HepG2 (cell line): ENCODE results near the gene PNKP. TPM values are rescaled to one million over a fixed set of nuclear protein-coding genes. Genes with fewer than 3 reads are reported as not detected.

ENCODE experiments used
- ATF7 ChIP-seq, 2 experiments: fragments of 450-650 bp in 1 of 2; sonication (generic) in 1 of 2; formaldehyde crosslinking in 1 of 2; IDR thresholded peaks; 2 replicates each; pipeline versions ENCODE4 v1.4.0 to v1.6.1; 2016 to 2020; ENCODE audit warnings: antibody characterized with exemption in 1 of 2, mild to moderate bottlenecking in 1 of 2, missing genetic modification reagents in 1 of 2
- CCAR2 ChIP-seq: fragments of 200-400 bp; formaldehyde crosslinking; optimal IDR thresholded peaks from 2 replicates; pipeline ENCODE3; 2018; ENCODE audit warnings: low read depth, mild to moderate bottlenecking, low read length, moderate library complexity
- ETV5 ChIP-seq: IDR thresholded peaks from 2 replicates; pipeline ENCODE4 v1.6.1; 2018; ENCODE audit warnings: missing biosample characterization, missing genetic modification reagents, inconsistent platforms, borderline replicate concordance
- GATA4 ChIP-seq: sonication (generic); IDR thresholded peaks from 2 replicates; pipeline ENCODE4 v1.6.1; 2016; ENCODE audit warnings: antibody characterized with exemption, low read depth, borderline replicate concordance
- GPN1 ChIP-seq: sonication (generic); formaldehyde crosslinking; IDR thresholded peaks from 2 replicates; pipeline ENCODE4 v1.5.1; 2020; ENCODE audit warnings: missing genetic modification reagents, borderline replicate concordance
- HOXD1 ChIP-seq: sonication (generic); formaldehyde crosslinking; IDR thresholded peaks from 2 replicates; pipeline ENCODE4 v1.5.0; 2020; ENCODE audit warnings: missing genetic modification reagents
- IRF2 ChIP-seq: IDR thresholded peaks from 2 replicates; pipeline ENCODE4 v1.6.1; 2018; ENCODE audit warnings: missing genetic modification reagents, missing compliant biosample characterization
- MAFF ChIP-seq: IDR thresholded peaks from 2 replicates; pipeline ENCODE4 v1.6.1; 2011; ENCODE audit warnings: low read depth, low read length, improper control_type of control experiment
- NBN ChIP-seq: fragments of 450-650 bp; conservative IDR thresholded peaks from 2 replicates; pipeline ENCODE4 v1.6.1; 2017
- NFYB ChIP-seq: sonication (generic); formaldehyde crosslinking; IDR thresholded peaks from 2 replicates; pipeline ENCODE4 v1.4.0; 2020; ENCODE audit warnings: missing genetic modification reagents
- PLRG1 ChIP-seq: fragments of 450-650 bp; conservative IDR thresholded peaks from 2 replicates; pipeline ENCODE4 v1.6.1; 2016
- RXRB ChIP-seq: IDR thresholded peaks from 2 replicates; pipeline ENCODE4 v1.6.1; 2016; ENCODE audit warnings: borderline replicate concordance, missing genetic modification reagents, missing compliant biosample characterization
- SIX1 ChIP-seq: sonication (generic); formaldehyde crosslinking; IDR thresholded peaks from 2 replicates; pipeline ENCODE4 v1.4.0; 2020; ENCODE audit warnings: missing genetic modification reagents, borderline replicate concordance
- SUZ12 ChIP-seq: fragments of 150-350 bp; IDR thresholded peaks from 2 replicates; pipeline ENCODE4 v1.6.1; 2014; ENCODE audit warnings: low read depth, low read length
- SYNCRIP ChIP-seq: fragments of 200-400 bp; formaldehyde crosslinking; IDR thresholded peaks from 2 replicates; pipeline ENCODE4 v1.6.1; 2018; ENCODE audit warnings: mild to moderate bottlenecking, low read depth, low read length; ENCODE audit not compliant: insufficient read depth
- ZNF224 ChIP-seq: sonication (generic); formaldehyde crosslinking; IDR thresholded peaks from 2 replicates; pipeline ENCODE4 v1.5.0; 2020; ENCODE audit warnings: mild to moderate bottlenecking, missing genetic modification reagents
- ZNF232 ChIP-seq: sonication (generic); formaldehyde crosslinking; IDR thresholded peaks from 2 replicates; pipeline ENCODE4 v1.4.0; 2020; ENCODE audit warnings: missing genetic modification reagents, borderline replicate concordance
- ZNF235 ChIP-seq: sonication (generic); formaldehyde crosslinking; IDR thresholded peaks from 2 replicates; pipeline ENCODE4 v1.8.1; 2023; ENCODE audit warnings: mild to moderate bottlenecking, missing genetic modification reagents, borderline replicate concordance
- ZNF343 ChIP-seq: sonication (generic); formaldehyde crosslinking; IDR thresholded peaks from 2 replicates; pipeline ENCODE4 v1.4.0; 2020; ENCODE audit warnings: mild to moderate bottlenecking, missing genetic modification reagents
- ZNF451 ChIP-seq: sonication (generic); formaldehyde crosslinking; IDR thresholded peaks from 2 replicates; pipeline ENCODE4 v1.5.0; 2020; ENCODE audit warnings: mild to moderate bottlenecking, missing genetic modification reagents
- polyA plus RNA-seq, 8 experiments: library from polyadenylated mRNA; depleted of rRNA in 3 of 8; stranded (reverse) in 7 of 8; unstranded in 1 of 8; fragments of >200 nt; fragmentation: Illumina TruSeq in 4 of 8; extraction: Trizol in 4 of 8; gene quantifications; 2 replicates each; pipeline versions ENCODE4 v1.2.1 to v1.2.3, GENCODE V29; 2011 to 2016; ENCODE audit warnings: low read depth in 4 of 8, missing spikeins in 1 of 8, mixed read lengths in 1 of 8; ENCODE audit not compliant: insufficient read depth in 1 of 8
- total RNA-seq, 5 experiments: library from RNA; depleted of rRNA; stranded (reverse); fragments of >200 nt; fragmentation: Illumina TruSeq; extraction: Trizol; gene quantifications; 2 replicates each; pipeline ENCODE4 v1.2.3, GENCODE V29; 2016; ENCODE audit warnings: low read depth in 1 of 5
- TF ChIP-seq, protein P1 (sequence below): sonication (generic); formaldehyde crosslinking; IDR thresholded peaks from 2 replicates; pipeline ENCODE4 v1.5.1; 2020; ENCODE audit warnings: mild to moderate bottlenecking, missing genetic modification reagents
- TF ChIP-seq, protein P2 (sequence below): conservative IDR thresholded peaks from 2 replicates; pipeline ENCODE4 v1.6.1; 2018; ENCODE audit warnings: missing genetic modification reagents
- TF ChIP-seq, protein P3 (sequence below): IDR thresholded peaks from 2 replicates; pipeline ENCODE4 v1.6.1; 2016; ENCODE audit warnings: mild to moderate bottlenecking, missing biosample characterization, missing genetic modification reagents
- TF ChIP-seq, protein P4 (sequence below): IDR thresholded peaks from 2 replicates; pipeline ENCODE4 v1.6.1; 2016; ENCODE audit warnings: low read depth, borderline replicate concordance
- TF ChIP-seq, protein P5 (sequence below): sonication (generic); formaldehyde crosslinking; IDR thresholded peaks from 2 replicates; pipeline ENCODE4 v1.8.0; 2022; ENCODE audit warnings: mild to moderate bottlenecking, missing genetic modification reagents, moderate library complexity

Gene PNKP
- total and polyA plus RNA-seq, 2 of the 13 experiments (the other 11 are each of a cell fraction or from before 2014, with no cell fraction given) = 12.7 to 27.1 TPM

GRCh38 chr19:49877020-49877878 is 9.9 kb upstream of the PNKP start, which contains the start of the genes AKT1S1 and TBC1D17 (continued):
- TF ChIP-seq, protein P1, sequence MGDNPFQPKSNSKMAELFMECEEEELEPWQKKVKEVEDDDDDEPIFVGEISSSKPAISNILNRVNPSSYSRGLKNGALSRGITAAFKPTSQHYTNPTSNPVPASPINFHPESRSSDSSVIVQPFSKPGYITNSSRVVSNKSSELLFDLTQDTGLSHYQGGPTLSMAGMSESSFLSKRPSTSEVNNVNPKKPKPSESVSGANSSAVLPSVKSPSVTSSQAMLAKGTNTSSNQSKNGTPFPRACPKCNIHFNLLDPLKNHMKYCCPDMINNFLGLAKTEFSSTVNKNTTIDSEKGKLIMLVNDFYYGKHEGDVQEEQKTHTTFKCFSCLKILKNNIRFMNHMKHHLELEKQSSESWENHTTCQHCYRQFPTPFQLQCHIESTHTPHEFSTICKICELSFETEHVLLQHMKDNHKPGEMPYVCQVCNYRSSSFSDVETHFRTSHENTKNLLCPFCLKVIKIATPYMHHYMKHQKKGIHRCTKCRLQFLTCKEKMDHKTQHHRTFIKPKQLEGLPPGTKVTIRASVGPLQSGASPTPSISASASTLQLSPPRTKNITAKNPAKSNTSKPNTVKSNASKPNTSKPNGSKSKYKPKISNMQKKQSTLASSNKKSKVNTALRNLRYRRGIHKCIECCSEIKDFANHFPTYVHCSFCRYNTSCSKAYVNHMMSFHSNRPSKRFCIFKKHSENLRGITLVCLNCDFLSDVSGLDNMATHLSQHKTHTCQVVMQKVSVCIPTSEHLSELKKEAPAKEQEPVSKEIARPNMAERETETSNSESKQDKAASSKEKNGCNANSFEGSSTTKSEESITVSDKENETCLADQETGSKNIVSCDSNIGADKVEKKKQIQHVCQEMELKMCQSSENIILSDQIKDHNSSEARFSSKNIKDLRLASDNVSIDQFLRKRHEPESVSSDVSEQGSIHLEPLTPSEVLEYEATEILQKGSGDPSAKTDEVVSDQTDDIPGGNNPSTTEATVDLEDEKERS = no peak; the same call in 1 of the 2 replicates
- TF ChIP-seq ATF7 (IDR thresholded peaks at IDR 0.05) (peak; percentile 83), ATF7 (CRISPR knock-in tag; IDR thresholded peaks at IDR 0.05) (no peak), ZNF235 (CRISPR knock-in tag) (no peak), PLRG1 (no peak), GPN1 (CRISPR knock-in tag) (no peak), MAFF (no peak), SIX1 (CRISPR knock-in tag) (no peak; the same call in 1 of the 2 replicates), ZNF343 (CRISPR knock-in tag) (peak; percentile 35; the same call in 1 of the 2 replicates), SUZ12 (no peak), ZNF224 (CRISPR knock-in tag) (no peak), ZNF451 (CRISPR knock-in tag) (no peak), ZNF232 (CRISPR knock-in tag) (peak; percentile 51; the same call in 1 of the 2 replicates), CCAR2 (no peak), GATA4 (no peak), RXRB (CRISPR knock-in tag) (peak; percentile 6; the same call in 1 of the 2 replicates), HOXD1 (CRISPR knock-in tag) (0 out of 2 replicates have a peak, but pooled peaks have one; percentile 19), SYNCRIP (no peak), NFYB (CRISPR knock-in tag) (peak; percentile 39; the same call in 1 of the 2 replicates), IRF2 (peak; percentile 68), ETV5 (CRISPR knock-in tag) (peak; percentile 93), NBN (no peak)
- TF ChIP-seq, protein P2, sequence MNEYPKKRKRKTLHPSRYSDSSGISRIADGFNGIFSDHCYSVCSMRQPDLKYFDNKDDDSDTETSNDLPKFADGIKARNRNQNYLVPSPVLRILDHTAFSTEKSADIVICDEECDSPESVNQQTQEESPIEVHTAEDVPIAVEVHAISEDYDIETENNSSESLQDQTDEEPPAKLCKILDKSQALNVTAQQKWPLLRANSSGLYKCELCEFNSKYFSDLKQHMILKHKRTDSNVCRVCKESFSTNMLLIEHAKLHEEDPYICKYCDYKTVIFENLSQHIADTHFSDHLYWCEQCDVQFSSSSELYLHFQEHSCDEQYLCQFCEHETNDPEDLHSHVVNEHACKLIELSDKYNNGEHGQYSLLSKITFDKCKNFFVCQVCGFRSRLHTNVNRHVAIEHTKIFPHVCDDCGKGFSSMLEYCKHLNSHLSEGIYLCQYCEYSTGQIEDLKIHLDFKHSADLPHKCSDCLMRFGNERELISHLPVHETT (CRISPR knock-in tag) = no peak; the same call in 1 of the 2 replicates
- TF ChIP-seq, protein P3, sequence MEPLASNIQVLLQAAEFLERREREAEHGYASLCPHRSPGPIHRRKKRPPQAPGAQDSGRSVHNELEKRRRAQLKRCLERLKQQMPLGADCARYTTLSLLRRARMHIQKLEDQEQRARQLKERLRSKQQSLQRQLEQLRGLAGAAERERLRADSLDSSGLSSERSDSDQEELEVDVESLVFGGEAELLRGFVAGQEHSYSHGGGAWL (CRISPR knock-in tag) = peak; percentile 41
- TF ChIP-seq, protein P4, sequence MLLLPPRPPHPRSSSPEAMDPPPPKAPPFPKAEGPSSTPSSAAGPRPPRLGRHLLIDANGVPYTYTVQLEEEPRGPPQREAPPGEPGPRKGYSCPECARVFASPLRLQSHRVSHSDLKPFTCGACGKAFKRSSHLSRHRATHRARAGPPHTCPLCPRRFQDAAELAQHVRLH (CRISPR knock-in tag) = peak; percentile 43; the same call in 1 of the 2 replicates
- TF ChIP-seq, protein P5, sequence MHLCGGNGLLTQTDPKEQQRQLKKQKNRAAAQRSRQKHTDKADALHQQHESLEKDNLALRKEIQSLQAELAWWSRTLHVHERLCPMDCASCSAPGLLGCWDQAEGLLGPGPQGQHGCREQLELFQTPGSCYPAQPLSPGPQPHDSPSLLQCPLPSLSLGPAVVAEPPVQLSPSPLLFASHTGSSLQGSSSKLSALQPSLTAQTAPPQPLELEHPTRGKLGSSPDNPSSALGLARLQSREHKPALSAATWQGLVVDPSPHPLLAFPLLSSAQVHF (CRISPR knock-in tag) = no peak
